GM12865 (cell line): ENCODE data around the gene PRKD2.

Source experiments
- DNase-seq: peaks from one replicate; pipeline ENCODE4 v3.0.0; 2010; ENCODE audit warnings: low read depth
- H3K4me3 ChIP-seq: 2 replicates; pipeline ENCODE4 v1.5.1; 2011; ENCODE audit warnings: mild to moderate bottlenecking, low read depth, low read length, control low read depth
- TF ChIP-seq, protein P1 (sequence below): IDR thresholded peaks from 2 replicates; pipeline ENCODE4 v1.5.1; 2011; ENCODE audit warnings: low read length, control low read depth, low read depth, inconsistent platforms; ENCODE audit not compliant: insufficient read depth; ENCODE audit errors: missing control alignments

The PRKD2 gene

DNA sequence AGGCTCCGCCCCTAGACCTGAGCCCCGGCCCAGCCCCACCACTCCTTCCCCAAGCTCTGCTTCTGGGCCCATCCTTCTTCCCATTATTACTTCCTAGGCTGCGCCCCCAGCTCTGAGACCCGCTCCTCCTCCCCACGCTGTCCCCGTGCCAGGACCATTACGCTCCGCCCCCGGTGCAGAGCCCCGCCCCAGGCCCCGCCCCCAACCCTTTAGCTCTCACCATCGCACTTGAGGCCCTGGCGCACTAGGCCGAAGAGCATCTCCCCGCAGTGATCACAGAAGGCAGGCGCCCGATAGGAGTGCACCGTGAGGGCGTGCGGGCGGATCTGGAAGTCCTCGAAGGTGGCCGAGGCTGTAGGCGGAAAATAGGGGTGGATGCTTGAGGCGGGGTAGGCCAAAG is 6.2 kb downstream of the PRKD2 start:
- no peak for DNase-seq
- TF ChIP-seq, protein P1, sequence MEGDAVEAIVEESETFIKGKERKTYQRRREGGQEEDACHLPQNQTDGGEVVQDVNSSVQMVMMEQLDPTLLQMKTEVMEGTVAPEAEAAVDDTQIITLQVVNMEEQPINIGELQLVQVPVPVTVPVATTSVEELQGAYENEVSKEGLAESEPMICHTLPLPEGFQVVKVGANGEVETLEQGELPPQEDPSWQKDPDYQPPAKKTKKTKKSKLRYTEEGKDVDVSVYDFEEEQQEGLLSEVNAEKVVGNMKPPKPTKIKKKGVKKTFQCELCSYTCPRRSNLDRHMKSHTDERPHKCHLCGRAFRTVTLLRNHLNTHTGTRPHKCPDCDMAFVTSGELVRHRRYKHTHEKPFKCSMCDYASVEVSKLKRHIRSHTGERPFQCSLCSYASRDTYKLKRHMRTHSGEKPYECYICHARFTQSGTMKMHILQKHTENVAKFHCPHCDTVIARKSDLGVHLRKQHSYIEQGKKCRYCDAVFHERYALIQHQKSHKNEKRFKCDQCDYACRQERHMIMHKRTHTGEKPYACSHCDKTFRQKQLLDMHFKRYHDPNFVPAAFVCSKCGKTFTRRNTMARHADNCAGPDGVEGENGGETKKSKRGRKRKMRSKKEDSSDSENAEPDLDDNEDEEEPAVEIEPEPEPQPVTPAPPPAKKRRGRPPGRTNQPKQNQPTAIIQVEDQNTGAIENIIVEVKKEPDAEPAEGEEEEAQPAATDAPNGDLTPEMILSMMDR, result no peak
- H3K4me3 ChIP-seq, result no peak overlapping the region

DNA sequence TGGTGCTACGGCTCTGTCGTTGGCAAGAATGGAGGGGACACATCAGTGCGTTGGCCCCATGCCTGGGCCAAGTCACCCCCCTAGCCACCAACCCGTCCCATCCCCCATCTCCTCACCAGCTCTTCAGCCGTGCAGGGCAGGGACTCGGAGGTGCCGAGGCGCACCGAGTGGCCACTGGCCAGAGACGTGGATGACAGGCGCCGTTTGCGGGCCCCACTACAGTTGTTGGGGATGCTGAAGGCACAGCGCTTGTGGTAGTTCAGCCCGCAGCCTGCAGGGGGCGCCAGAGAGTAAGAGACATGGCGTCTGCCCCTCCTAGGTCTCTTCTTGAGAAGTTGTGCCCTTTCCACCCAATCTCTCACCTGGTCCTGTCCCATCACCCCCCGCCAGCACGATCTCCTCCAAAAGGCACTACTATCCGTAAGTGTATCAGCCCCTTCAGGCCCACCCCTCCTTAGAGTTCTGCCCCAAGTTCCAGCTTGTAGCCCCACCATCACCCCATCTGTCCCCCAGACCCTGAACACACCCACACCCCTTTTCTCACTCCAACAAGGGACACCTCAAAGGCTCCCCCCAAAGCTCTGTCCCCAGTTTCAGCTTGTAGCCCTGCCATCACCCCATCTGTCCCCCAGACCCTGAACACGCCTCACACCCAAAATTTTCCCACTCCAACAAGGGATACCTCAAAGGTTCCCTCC is 12.4 kb downstream of the PRKD2 start:
- DNase-seq, result peak; percentile 74
- no peak overlapping the region for H3K4me3 ChIP-seq
- TF ChIP-seq, protein P1, result peak; percentile 97

DNA sequence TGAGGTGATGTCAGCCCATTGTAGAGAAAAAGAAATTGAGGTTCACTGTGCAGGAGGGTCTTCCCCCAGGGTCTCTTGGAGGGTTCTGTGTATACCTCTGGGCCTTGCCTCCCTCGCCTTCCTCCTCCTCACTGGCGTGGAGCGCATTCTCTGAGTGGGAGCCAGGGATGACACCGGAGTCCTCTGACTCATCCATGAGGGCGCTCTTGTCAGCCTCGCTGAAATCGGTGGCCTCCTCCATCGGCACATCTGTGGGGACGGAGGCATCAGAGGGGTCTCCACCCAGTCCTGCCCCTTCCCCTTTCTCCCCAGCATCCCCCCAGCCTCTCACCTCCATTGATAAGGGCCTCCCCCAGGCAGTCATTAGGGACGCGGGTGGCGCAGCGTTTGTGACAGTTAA is 16.2 kb downstream of the PRKD2 start:
- no peak overlapping the region for H3K4me3 ChIP-seq
- DNase-seq, result no peak
- TF ChIP-seq, protein P1, result no peak

DNA sequence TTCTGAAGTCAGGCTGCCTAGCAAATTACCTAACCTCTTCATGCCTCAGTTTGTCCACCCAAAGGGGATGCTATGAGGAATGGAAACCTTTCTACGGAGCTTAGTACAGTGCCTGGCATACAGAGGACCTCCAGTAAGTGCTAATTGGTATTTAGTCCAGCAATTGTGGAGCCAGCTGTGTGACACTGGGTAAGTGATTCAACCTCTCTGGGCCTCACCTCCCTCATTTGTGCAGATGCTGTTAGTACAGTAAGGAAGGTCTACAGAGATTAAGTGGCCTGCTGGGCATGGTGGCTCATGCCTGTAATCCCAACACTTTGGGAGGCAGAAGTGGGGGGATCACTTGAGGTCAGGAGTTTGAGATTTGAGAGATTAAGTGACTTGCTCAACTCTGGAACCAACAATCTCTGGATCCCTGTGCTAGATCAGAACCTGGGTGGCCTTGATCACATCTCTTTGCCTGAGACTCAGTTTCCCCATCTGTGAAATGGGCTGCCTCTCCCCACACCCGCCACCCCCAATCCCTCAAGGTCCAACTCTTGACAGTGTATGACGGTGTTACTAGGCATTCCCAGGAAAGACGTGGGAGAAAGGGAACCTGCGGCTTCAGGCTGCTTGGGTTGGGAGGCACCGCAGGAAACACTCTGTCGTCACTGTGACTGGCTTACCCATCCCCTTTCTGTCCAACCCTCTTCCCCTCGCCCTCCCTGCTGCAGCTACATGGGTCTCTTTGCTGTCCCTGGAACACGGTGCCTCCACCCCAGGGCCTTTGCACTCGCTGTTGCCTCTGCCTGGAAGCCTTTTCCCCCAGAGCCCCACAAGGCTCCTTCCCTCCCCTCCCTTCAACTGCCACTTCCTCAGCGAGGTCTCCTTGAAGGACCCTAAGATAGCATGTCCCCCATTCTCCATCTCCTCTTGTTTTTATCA is 18.3 kb downstream of the PRKD2 start:
- no peak overlapping the region for H3K4me3 ChIP-seq
- DNase-seq, result no peak
- TF ChIP-seq, protein P1, result no peak

DNA sequence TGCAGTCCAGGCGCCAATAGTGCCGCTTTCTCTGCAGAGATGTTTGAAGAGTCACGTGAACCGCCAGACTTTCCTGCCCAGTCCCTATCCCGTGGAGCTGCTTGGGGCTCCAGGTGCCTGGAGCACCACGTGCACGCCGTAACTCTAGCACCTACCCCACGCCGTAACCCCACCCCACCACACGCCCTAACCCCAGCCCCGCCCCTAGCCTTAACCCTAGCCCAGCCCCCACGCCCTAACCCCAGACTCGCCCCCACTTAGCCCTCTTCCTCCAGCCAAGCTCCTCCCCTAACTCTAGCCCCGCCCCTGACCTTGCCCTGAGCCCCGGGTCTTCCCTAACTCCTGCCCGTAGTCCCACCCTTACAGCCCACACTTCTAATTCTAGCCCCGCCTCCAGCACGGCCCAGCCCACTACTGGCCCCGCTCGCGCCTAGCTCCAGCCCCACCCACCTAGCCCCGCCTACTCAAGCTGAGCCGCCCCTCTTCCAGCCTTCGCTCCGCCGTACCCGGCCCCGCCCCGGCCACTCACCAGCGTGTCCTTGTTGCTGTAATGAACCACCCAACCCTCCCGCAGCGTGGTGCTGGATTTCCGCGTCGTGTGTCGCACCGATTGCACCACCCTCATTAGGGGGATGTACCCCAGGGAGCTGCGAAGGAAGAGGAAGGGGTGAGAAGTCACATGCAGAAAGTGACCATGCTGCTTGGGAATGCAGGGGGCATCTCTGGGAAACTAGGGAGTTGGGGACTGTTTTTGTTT is 19.5 kb downstream of the PRKD2 start:
- no peak for DNase-seq
- no peak overlapping the region for H3K4me3 ChIP-seq
- TF ChIP-seq, protein P1, result no peak

DNA sequence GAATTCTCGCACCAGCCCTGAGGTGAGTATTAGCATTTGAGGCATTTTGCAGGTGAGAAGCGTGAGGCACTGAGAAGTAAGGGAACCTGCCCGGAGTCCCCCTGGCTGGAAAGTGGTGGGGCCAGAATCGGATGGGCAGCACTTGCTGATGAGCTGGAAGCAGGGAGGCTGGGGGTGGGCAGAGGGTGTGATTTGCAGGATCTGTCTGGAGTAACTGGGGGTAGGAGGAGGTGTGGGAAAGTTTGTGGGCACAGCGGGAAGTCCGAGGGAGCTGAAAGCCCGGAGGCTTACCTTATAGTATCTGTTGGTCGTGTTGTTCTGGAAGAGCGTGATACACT is 20.1 kb downstream of the PRKD2 start:
- no peak for DNase-seq
- H3K4me3 ChIP-seq, result no peak overlapping the region
- TF ChIP-seq, protein P1, result no peak
